HEK293T (cell line): ENCODE data around the gene PRR36.

ENCODE experiments used
- CTCF ChIA-PET: fragments of 350-600 bp; formaldehyde crosslinking; extraction: SDS; loops from one replicate; lab custom pipeline; 2021; ENCODE audit warnings: antibody characterized with exemption, inconsistent platforms; lab: Yijun Ruan, JAX
- POLR2A ChIA-PET: fragments of 350-600 bp; formaldehyde crosslinking; extraction: SDS; loops from one replicate; lab custom pipeline; 2020; ENCODE audit warnings: antibody characterized with exemption, inconsistent platforms; lab: Yijun Ruan, JAX
- DNase-seq: peaks from one replicate; pipeline ENCODE4 v3.0.0; 2012; ENCODE audit warnings: mixed read lengths; ENCODE audit errors: extremely low spot score
- ARNT ChIP-seq: fragments of 450-650 bp; IDR thresholded peaks from 2 replicates; pipeline ENCODE4 v1.6.1; 2017; ENCODE audit warnings: mild to moderate bottlenecking
- BHLHE40 ChIP-seq: fragments of 450-650 bp; IDR thresholded peaks from 2 replicates; pipeline ENCODE4 v1.6.1; 2016; ENCODE audit warnings: mild to moderate bottlenecking, moderate library complexity, borderline replicate concordance
- CTBP1 ChIP-seq: fragments of 450-650 bp; IDR thresholded peaks from 2 replicates; pipeline ENCODE4 v1.6.1; 2016; ENCODE audit warnings: borderline replicate concordance
- ELF4 ChIP-seq: fragments of 450-650 bp; IDR thresholded peaks from 2 replicates; pipeline ENCODE4 v1.6.1; 2017; ENCODE audit warnings: antibody characterized with exemption
- FOXA1 ChIP-seq: fragments of 450-650 bp; IDR thresholded peaks from 2 replicates; pipeline ENCODE4 v1.6.1; 2016; ENCODE audit warnings: mild to moderate bottlenecking
- FOXK2 ChIP-seq: fragments of 450-650 bp; IDR thresholded peaks from 2 replicates; pipeline ENCODE4 v1.6.1; 2016; ENCODE audit warnings: mild to moderate bottlenecking
- FOXM1 ChIP-seq: fragments of 450-650 bp; IDR thresholded peaks from 2 replicates; pipeline ENCODE4 v1.6.1; 2017; ENCODE audit warnings: mild to moderate bottlenecking, borderline replicate concordance
- HDGF ChIP-seq: fragments of 450-650 bp; IDR thresholded peaks from 2 replicates; pipeline ENCODE4 v1.6.1; 2017; ENCODE audit warnings: antibody characterized with exemption, borderline replicate concordance
- L3MBTL2 ChIP-seq: fragments of 450-650 bp; conservative IDR thresholded peaks from 2 replicates; pipeline ENCODE4 v1.6.1; 2016; ENCODE audit warnings: mild to moderate bottlenecking
- LEF1 ChIP-seq: fragments of 450-650 bp; IDR thresholded peaks from 2 replicates; pipeline ENCODE4 v1.6.1; 2017; ENCODE audit warnings: mild to moderate bottlenecking, borderline replicate concordance
- NFRKB ChIP-seq: fragments of 450-650 bp; IDR thresholded peaks from 2 replicates; pipeline ENCODE4 v1.6.1; 2016; ENCODE audit warnings: mild to moderate bottlenecking, moderate library complexity
- SP1 ChIP-seq: fragments of 450-650 bp; IDR thresholded peaks from 2 replicates; pipeline ENCODE4 v1.6.1; 2017
- SUZ12 ChIP-seq: fragments of 450-650 bp; IDR thresholded peaks from 2 replicates; pipeline ENCODE4 v1.6.1; 2016; ENCODE audit warnings: mild to moderate bottlenecking
- TARDBP ChIP-seq: fragments of 450-650 bp; IDR thresholded peaks from 2 replicates; pipeline ENCODE4 v1.6.1; 2016
- ZNF384 ChIP-seq: fragments of 450-650 bp; IDR thresholded peaks from 2 replicates; pipeline ENCODE4 v1.6.1; 2016
- TF ChIP-seq, protein P1 (sequence below): fragments of 450-650 bp; IDR thresholded peaks from 2 replicates; pipeline ENCODE4 v1.6.1; 2016

Gene PRR36

DNA sequence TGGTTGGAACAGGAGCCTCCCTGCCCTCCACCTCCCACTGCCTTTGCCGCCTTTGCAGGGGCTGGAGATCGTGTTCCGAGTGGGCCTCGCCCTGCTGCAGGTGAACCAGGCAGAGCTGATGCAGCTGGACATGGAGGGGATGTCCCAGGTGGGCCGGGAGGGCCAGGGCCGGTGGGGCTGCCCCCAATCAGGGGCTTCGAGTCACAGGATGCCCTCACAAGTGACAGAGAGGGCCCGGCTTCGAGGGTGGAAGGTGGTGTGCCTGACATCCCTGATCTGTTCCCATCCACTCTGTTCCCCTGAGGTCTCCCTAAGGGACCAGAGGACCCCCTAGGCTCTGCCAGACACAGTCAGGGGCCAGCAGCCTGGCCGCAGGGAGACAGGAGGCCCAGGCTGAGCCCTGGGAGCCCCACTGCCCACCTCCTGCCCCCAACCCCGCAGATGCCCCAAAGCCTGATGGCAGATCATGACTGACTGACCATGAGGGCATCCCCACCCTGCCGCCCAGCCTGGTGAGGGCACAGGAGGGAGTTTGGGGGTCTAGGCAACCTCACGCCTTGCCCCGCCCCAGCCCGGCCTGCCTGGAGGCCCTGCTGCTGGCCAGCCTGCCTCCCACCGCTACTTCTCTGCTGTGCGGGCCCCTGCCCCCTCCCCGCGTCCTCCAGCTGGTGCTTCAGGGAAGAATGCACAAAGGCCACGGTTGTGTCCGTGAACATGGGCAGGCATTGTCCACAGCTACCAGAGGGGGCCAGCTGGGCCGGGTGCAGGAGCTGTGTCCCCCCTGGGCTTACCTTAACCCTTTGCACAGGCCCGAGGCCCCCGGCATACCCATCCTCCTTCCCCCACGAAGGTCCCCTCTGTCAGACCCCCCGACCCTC lies 22.3 kb downstream of the PRR36 start:
- DNase-seq, result no peak
- POLR2A ChIA-PET, result interaction anchor here (0.6 to 1.4 kb wide), 3 partner anchors 11 to 92 kb away, joined by 4 to 5 read pairs (median 5); partner anchors contain the start of genes MAP2K7 and TIMM44
- no peak for TF ChIP-seq SP1
- TF ChIP-seq L3MBTL2, result no peak
- TF ChIP-seq SUZ12, result no peak
- no peak for TF ChIP-seq BHLHE40
- no peak for TF ChIP-seq NFRKB
- TF ChIP-seq, protein P1, sequence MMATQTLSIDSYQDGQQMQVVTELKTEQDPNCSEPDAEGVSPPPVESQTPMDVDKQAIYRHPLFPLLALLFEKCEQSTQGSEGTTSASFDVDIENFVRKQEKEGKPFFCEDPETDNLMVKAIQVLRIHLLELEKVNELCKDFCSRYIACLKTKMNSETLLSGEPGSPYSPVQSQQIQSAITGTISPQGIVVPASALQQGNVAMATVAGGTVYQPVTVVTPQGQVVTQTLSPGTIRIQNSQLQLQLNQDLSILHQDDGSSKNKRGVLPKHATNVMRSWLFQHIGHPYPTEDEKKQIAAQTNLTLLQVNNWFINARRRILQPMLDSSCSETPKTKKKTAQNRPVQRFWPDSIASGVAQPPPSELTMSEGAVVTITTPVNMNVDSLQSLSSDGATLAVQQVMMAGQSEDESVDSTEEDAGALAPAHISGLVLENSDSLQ, result no peak
- TF ChIP-seq LEF1, result no peak
- no peak for TF ChIP-seq FOXK2
- no peak for TF ChIP-seq HDGF
- no peak for TF ChIP-seq ELF4
- TF ChIP-seq TARDBP, result no peak
- TF ChIP-seq ZNF384, result no peak
- no peak for TF ChIP-seq FOXA1
- CTCF ChIA-PET, result interaction anchor here (0.6 to 1.3 kb wide), 7 partner anchors 15 to 585 kb away, joined by 3 to 10 read pairs (median 3); partner anchors contain the start of gene SNAPC2

- POLR2A ChIA-PET, result interaction anchor here (1.2 kb wide), 1 partner anchor 93 kb away, joined by 5 read pairs; the partner anchor contains the start of gene TIMM44
- CTCF ChIA-PET, result no interaction called here
- no peak for TF ChIP-seq CTBP1
- TF ChIP-seq FOXA1, result no peak
- TF ChIP-seq TARDBP, result no peak
- no peak for TF ChIP-seq ZNF384
- TF ChIP-seq SP1, result no peak
- TF ChIP-seq FOXM1, result no peak
- no peak for DNase-seq
Observed at GRCh38 chr19:7850945-7851622, 23.1 kb downstream of the PRR36 start.

DNA sequence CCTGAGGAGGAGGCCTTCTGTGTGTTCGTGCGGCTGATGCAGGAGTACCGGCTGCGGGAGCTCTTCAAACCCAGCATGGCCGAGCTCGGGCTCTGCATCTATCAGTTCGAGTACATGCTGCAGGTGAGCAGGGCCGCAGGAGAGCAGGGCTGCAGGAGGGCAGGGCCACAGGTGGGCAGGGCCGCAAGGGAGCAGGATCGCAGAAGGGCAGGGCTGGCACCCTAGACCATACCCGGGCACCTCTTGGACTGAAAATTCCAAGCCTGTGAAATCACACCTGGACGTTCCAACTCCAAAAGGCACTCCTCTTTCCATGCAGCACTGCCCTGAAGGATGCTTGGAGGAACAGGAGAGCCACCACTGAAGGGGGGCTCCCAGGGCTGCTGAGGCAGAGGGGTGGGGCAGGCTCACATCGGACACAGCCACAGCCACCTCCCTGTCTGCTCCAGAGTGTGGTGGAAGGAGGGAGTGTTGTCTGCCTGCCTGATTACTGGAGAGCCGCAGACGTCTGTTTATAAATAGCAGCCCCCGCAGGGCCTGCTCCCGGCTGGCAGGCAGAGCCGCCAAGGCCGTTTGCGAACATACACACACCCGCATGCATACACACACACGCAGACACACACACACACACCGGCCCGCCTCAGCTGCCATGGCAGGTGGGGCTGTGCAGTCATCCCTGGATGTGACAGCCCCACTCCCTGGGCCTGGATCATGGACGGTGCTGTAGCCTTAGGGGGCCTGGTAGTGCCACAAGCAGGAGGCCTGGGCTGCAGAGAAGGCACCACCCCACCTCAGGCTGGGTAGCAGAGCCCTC lies 24.0 kb downstream of the PRR36 start:
- ChIA-PET CTCF (no interaction called here), POLR2A (interaction anchor here (1.0 kb wide), 1 partner anchor 54 kb away, joined by 3 read pairs; the partner anchor contains the start of gene MAP2K7)
- DNase-seq, result no peak

GRCh38 chr19:7849631-7849999 lies 24.6 kb downstream of the PRR36 start:
- no peak for DNase-seq
- POLR2A ChIA-PET, result interaction anchor here (1.0 kb wide), 1 partner anchor 54 kb away, joined by 3 read pairs; the partner anchor contains the start of gene MAP2K7
- TF ChIP-seq, protein P1, result no peak
- TF ChIP-seq ARNT (no peak), CTBP1 (no peak), LEF1 (no peak), FOXM1 (no peak), SP1 (no peak), SUZ12 (no peak), NFRKB (no peak), BHLHE40 (no peak), ZNF384 (no peak), L3MBTL2 (no peak), FOXA1 (no peak), ELF4 (no peak), TARDBP (no peak), HDGF (no peak), FOXK2 (no peak)
- CTCF ChIA-PET, result no interaction called here

More for the DNA sequence above, 24.0 kb downstream of the PRR36 start:
- TF ChIP-seq CTBP1 (no peak), FOXM1 (no peak), ARNT (no peak), HDGF (no peak), LEF1 (no peak), FOXK2 (no peak), ZNF384 (no peak), NFRKB (no peak), L3MBTL2 (no peak), BHLHE40 (no peak), SUZ12 (no peak), SP1 (no peak), TARDBP (no peak), FOXA1 (no peak), ELF4 (no peak)
- TF ChIP-seq, protein P1, result no peak
